ENCODE data around the gene PPP1R15B. TPM values are rescaled to one million over a fixed set of nuclear protein-coding genes. Genes with fewer than 3 reads are reported as not detected.

PPP1R15B gene
- total RNA-seq, 1 experiment from 2014 or later, result 45.9 TPM

- Histone ChIP-seq H2AFZ (ENCODE audit: low read length) (no peak overlapping the region), H2BK15ac (ENCODE audit: low read depth, low read length) (no peak overlapping the region), H4K8ac (replicated peaks; ENCODE audit: insufficient read length, low read depth, low read length) (no peak overlapping the region), H3K4me1 (ENCODE audit: insufficient read depth, low read length) (no peaks in the 10 kb centered on the region), H2BK20ac (ENCODE audit: low read depth, low read length, poor library complexity, severe bottlenecking) (no peak overlapping the region), H3K27me3 (ENCODE audit: insufficient read depth, low read length) (no peaks in the 10 kb centered on the region), H4K5ac (ENCODE audit: insufficient read length, low read depth, low read length) (no peak overlapping the region), H3K27ac (ENCODE audit: insufficient read length, low read depth, low read length) (no peak overlapping the region), H2BK5ac (ENCODE audit: insufficient read length, low read length) (no peak overlapping the region), H3K4me2 (ENCODE audit: insufficient read depth, insufficient read length, low read length) (no peak overlapping the region), H3K9me3 (ENCODE audit: control insufficient read depth, low read depth, low read length) (no peaks in the 10 kb centered on the region), H3T11ph (ENCODE audit: low read length) (no peak overlapping the region), H3K56ac (ENCODE audit: insufficient read length, low read depth, low read length) (no peak overlapping the region), H4K20me1 (ENCODE audit: control insufficient read depth, insufficient read depth, insufficient read length) (no peaks in the 10 kb centered on the region), H3K79me1 (ENCODE audit: insufficient read depth, low read depth, low read length, poor library complexity, severe bottlenecking) (no peaks in the 10 kb centered on the region), H3K4ac (ENCODE audit: low read depth, low read length) (no peak overlapping the region), H3K79me2 (ENCODE audit: insufficient read depth, low read length) (no peaks in the 10 kb centered on the region), H3K23ac (ENCODE audit: insufficient read length, low read depth, low read length) (no peak overlapping the region), H3K9ac (ENCODE audit: extremely low read depth, insufficient read length, low read length) (no peak overlapping the region), H2BK12ac (ENCODE audit: insufficient read length, low read depth, low read length) (no peak overlapping the region), H3K23me2 (ENCODE audit: insufficient read length, low read depth, low read length, poor library complexity, severe bottlenecking) (no peaks in the 10 kb centered on the region), H4K91ac (ENCODE audit: insufficient read length, low read depth, low read length) (no peak overlapping the region), H2AK5ac (ENCODE audit: insufficient read length, low read length) (no peak overlapping the region), H3K14ac (ENCODE audit: insufficient read depth, low read length) (no peak overlapping the region), H2BK120ac (ENCODE audit: low read depth, low read length, poor library complexity, severe bottlenecking) (no peak overlapping the region), H3K18ac (ENCODE audit: insufficient read length, low read depth, low read length) (no peak overlapping the region)
- no CpG with 5 or more reads among the region's 10 CpGs for WGBS (ENCODE audit: extremely low coverage, insufficient read length, low lambda C conversion rate)
- no peak for DNase-seq
- Mint-ChIP-seq H3K27ac (no peak overlapping the region), H3K9me3 (no peaks in the 10 kb centered on the region), H3K36me3 (ENCODE audit: insufficient read depth in 1 of 3, low read depth in 3 of 3) (no peaks in the 10 kb centered on the region), H3K4me3 (no peak overlapping the region), H3K4me1 (no peaks in the 10 kb centered on the region), H3K27me3 (ENCODE audit: low read depth) (peaks cover 15% of the 10 kb centered on the region; the same call in 1 of the 2 replicates)
- no peak for TF ChIP-seq CTCF (conservative IDR thresholded peaks at IDR 0.05)
Measured at GRCh38 chr1:204370176-204370575, 41.4 kb downstream of the PPP1R15B start.
